ENCODE measurements around the gene PAPOLB.
"Not testable (repeated sequence)": the region's sequence is repeated elsewhere in the genome, so short reads cannot be mapped to it uniquely, and the experiment has no call there.

Gene PAPOLB

GRCh38 chr7:4861673-4862072 lies at the start of gene PAPOLB:
TSS of gene PAPOLB (minus strand) at chr7:4862030. CDS start at chr7:4861810, 220 bp downstream.
- peak; percentile 56 for DNase-seq

DNA sequence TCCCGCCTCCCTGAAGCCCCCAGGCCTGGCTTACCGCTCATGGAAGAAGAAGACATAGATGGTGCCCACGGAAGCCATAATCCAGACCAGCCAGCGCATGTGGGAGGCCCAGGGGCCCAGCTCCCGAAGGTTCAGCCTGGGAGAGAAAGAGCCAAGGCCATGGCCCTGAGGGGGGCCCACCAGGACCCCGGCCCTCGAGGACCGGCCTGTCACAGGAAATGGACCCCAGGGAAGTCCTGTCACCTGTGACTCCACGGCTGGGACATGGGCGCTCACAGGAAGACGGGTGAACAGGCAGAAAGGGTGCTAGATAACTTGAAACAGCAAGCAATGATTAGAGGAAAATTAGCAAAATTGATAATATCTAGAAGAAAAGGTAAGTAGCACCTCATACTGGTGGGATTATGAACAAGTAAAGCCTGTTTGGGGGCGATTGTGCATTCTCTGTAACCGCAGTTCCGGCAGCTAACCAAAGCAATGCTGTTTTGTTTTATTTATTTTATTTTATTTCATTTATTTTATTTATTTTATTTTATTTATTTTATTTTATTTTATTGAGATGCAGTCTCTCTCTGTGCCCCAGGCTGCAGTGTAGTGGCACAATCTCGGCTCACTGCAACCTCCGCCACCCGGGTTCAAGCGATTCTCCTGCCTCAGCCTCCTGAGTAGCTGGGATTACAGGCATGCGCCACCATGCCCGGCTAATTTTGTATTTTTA lies 49.4 kb upstream of the PAPOLB start:
- DNase-seq: no peak

GRCh38 chr7:4906682-4907081 lies 44.9 kb upstream of the PAPOLB start:
- no peak for DNase-seq

GRCh38 chr7:4905171-4905570 lies 43.3 kb upstream of the PAPOLB start:
- DNase-seq: no peak

DNA sequence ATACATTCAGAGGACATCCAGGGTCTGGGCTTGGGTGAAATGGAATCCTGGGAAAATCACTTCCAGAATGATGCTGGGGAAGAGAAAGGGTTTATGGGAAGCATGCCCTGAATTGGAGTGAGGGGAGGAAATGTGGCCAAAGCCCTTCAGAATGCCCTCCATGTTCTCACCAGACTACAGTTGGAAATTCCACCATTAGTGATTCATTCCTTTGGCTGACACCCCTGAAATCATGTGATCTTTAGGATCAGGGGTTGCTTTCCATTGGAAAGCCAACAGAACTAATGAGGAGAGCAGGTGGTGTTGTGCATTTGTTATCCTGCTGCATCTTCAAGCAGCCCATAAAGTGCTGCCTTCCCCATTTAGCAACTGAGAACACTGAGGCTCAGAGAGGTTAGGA lies 42.5 kb upstream of the PAPOLB start:
- DNase-seq: no peak

DNA sequence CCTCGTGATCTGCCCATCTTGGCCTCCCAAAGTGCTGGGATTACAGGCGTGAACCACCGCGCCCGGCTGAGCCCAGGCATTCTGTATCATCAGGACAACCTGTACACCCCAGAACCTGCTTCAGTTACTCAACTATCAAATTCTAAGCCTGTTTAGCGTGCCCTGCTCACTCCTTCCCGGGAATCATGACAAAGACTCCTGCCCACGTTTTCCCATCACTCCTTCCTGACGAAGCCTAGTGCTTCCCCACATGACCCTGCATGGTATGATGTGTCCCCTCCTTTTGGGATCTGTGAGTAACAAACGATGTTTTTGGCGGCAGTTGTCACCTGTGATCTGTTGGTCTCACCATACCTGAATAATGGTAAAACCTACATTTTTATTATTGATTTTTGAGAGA lies 33.9 kb upstream of the PAPOLB start:
- no peak for DNase-seq

DNA sequence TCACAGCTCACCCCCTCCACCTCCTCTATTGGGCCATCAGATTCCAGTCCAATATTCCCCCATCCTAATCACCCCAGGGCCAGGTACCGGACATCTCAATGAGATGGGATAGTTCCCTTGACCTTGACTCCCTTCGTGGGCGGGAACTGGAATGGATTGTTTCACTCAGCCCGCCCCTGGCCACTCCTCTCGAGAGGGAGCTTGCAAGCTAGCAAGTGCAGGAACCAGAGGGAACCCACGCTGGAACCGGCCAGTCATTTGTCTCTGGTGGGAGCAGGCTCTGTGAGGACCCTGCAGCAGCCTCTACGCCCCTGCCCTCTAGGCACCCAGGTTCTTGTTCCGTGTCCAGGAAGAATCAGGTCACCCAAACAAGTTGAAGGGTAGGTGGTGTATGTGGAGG lies 32.7 kb upstream of the PAPOLB start:
- DNase-seq: no peak

DNA sequence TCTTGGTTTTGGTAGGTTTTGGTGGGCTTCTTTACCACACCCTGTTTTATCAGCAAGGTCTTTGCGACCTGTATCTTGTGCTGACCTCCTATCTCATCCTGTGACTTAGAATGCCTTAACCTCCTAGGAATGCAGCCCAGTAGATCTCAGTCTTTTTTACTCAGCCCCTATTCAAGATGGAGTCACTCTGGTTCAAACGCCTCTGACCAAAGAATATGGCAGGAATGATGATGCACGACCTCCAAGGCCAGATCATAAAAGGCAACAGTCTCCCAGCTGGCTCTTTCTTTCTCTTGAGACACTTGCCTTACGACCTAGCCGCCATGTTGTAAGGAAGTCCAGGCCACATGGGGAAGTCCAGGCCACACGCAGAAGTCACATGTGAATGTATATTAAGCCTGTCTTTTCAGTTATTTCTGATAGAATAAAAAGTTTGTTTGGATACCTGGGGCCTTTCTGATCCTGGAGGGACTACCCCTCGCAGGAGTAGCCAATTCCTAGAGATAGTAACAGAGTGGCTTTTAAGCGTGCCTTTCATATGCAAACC lies 32.2 kb upstream of the PAPOLB start:
- DNase-seq: no peak

DNA sequence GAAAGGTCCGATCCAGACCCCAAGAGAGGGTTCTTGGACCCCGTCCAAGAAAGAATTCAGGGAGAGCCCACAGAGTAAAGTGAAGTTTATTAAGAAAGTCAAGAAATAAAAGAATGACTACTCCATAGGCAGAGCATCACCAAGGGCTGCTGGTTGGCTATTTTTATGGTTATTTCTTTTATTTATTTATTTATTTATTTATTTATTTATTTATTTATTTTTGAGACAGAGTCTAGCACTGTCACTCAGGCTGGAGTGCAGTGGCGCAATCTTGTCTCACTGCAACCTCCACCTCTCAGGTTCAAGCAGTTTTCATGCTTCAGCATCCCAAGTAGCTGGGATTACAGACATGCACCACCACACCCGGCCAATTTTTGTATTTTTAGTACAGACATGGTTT lies 31.4 kb upstream of the PAPOLB start:
- not testable (repeated sequence) for DNase-seq

- not testable (repeated sequence) for DNase-seq
These were observed 29.7 kb upstream of the PAPOLB start for GRCh38 chr7:4891522-4891921.

GRCh38 chr7:4889682-4890081 lies 27.9 kb upstream of the PAPOLB start:
- DNase-seq: no peak

DNA sequence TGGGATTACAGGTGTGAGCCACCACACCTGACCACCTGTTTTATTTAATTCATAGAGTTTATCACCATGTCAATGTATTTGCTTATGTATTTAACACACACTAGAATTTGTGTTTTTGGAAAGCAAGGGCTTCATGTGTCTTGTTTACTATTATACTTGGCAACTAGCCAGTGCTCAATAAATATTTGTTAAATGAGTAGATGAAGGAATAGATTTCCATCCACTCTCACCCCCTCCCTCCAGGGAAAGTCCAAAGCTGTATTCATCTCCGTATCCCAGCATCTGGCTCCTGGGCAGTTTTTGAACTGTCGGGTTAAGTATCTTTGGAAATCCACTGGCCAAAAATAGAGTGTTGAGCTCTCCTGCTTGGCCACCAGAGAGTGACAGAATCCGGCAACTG lies 26.3 kb upstream of the PAPOLB start:
- no peak for DNase-seq

DNA sequence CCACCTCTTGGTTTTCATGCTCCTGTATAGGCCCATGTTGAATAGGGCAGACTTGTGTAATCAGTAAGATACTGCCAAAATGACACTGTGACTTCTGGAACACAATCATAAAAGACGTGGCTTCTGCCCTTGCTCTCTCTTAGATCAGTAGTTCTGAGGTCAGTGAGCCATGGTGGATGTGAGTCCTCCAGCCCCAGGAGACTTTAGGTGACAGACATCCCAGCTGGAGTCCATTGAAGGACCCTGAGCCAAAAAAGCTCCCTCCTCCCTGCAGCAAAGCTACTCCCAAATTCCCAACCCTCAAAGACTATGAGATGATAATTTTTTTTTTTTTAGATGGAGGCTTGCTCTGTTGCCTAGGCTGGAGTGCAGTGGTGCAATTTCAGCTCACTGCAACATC lies 24.8 kb upstream of the PAPOLB start:
- DNase-seq: no peak

DNA sequence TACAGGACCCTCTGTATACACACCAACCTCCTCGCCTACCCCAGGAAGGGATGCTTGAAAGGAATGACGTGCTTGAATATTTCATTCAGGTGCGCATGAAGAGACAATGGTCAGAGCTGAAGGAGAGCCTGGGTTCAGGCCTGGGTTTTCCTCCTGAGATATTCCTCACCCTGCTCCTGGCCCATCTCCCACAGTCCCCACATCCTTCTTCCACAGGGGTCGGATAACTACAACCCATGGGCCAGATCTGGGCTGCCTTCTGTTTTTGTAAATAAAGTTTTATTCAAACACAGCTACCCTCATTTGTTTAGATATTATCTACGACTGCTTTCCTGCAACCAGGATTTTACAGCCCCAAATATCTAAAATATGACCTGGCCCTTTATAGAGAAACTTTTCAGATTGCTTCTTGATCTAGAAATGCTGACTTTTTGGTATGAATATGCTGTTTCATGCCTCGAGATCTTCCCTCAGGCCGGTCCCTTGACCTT lies 23.5 kb upstream of the PAPOLB start:
- no peak for DNase-seq

DNA sequence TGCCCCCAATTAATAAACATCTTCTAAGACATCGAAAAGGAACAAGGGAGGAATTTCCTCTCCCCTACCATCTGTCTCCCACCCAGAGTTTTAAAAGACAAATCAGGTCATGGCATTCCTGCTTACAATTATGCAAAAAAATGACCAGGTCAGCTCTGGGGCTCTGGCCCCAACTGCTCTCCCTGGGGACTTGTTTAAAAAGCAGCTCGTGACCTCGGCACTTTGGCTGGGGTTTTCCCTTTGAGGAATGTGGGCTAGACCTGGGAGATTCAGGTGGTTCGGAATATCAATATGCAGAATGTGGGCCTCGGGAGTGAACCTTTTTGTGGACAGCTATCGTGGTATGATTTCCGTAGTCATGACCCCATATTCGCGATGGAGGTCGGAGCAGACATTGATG lies 22.3 kb upstream of the PAPOLB start:
- DNase-seq: no peak

GRCh38 chr7:4883372-4884144 lies 21.7 kb upstream of the PAPOLB start, which contains the start of gene RADIL:
TSS of gene RADIL (minus strand) at chr7:4883716. CDS start at chr7:4878139, 5,577 bp downstream.
- DNase-seq: peak; percentile 98

DNA sequence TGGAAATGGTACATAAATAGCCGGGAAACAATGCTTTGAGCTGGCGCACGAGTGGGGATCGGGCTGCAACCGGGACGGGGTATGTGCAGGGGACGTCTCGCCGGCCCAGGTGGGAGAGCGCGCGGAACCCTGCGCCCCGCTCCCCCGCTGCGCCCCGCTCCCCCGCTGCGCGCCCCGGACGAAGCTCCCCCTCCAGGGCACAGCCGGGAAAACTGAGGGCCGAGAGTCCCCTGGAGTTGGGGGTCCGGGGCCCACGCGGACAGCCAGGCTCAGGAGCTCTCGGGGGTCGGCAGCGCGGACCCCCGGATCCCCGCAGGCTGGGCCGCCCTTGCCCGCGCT lies 21.2 kb upstream of the PAPOLB start:
- peak; percentile 24 for DNase-seq

GRCh38 chr7:4882169-4883032 lies 20.6 kb upstream of the PAPOLB start:
- no peak for DNase-seq

- DNase-seq: no peak
These were observed 18.4 kb upstream of the PAPOLB start for GRCh38 chr7:4880218-4880617.

DNA sequence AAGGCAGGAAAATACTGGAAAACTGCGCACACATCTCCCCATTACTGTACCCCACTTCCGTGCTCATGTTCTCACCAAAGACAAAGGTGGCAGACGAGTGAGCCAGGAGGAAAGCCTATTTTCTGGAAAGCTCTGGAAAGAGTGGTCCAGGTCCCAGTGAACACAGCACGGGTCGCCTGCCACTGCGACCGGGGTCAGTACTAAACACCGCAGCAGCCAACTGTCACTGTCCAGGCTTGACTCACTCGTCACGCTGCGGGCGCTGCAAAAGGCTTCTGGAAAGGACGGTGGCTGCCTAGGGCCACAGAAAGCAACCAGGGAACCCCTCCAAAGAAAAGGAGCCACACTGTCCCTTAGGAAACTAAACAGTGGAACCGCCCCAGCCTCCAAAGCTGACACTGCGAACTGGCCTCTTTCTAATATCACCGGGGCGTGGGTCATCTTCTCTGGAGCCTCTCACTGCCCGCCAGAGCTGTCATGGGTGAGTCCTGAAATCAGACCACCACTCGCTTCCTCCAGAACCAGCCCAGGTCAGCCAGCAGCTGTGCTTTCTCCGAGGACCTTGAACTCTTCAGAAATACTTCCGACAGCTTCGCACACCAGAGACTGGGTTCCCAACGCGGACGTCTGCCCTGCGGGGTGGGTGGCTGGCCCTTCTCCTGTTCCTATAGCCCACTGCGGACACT lies 17.7 kb upstream of the PAPOLB start:
- no peak for DNase-seq

DNA sequence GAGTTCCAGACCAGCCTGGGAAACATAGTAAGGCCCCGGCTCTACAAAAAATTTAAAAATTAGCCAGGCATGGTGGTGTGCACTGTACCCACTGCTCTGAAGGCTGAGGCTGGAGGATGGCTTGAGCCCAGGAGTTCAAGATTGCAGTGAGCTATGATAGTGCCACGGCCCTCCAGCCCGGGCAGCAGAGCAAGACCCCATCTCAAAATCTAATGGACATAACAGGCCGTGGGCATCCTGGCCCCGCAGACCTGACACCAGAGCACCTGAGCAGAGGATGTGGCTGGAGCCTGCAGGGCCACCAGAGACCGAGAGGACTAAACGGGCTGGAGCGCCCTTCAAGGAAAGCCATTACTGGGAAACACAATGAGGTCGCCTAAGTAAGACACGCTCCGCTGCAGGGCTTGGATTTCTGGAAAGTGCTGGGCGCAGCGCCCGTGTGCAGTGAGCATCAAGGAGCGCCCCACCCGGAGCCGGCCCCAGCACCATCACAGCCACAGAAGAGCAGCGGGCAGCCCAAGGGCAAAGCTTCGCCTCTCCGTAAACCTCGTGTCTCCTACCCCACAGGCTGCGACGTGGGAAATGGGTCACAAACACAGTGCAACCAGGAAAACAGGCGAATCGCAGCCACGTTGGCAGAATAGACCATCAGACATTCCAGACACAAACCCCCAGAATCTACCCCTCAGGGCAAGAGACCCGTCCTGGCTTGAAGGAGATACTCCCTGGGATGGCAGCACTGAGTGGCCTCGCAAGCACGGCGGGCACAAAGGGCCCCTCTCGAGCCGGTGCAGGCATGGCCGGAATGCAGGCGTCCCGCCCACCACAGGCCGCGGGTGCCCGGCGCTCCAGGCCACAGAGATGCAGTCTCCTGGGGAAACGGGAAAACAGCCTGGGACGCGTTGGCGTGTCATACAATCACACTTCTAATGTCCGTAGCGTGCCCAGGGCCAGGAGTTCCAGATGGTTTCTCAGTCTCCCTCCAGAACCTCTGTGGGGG lies 16.8 kb upstream of the PAPOLB start:
- DNase-seq: no peak
